GM21447 (cell line): ENCODE data around the gene DOK4.
"Not testable (repeated sequence)": the region's sequence is repeated elsewhere in the genome, so short reads cannot be mapped to it uniquely, and the experiment has no call there.

ENCODE experiments used
- ATAC-seq: cut with Tn5 transposase; IDR thresholded peaks from one replicate; pipeline ENCODE4 v1.9.1; 2021; ENCODE audit not compliant: unreplicated experiment

Gene DOK4

GRCh38 chr16:57452021-57452420, 34.3 kb downstream of the DOK4 start:
- no peak for ATAC-seq

- ATAC-seq: peak; percentile 98
These were observed 38.9 kb downstream of the DOK4 start, which contains the start of the genes CIAPIN1 and COQ9 for GRCh38 chr16:57447186-57447962. Gene CIAPIN1 (minus strand): TSS chr16:57447385. CDS start chr16:57440928, 6,457 bp downstream. Gene COQ9 (plus strand): TSS chr16:57447479. CDS start chr16:57447506, 27 bp downstream.

- ATAC-seq: peak; percentile 36
These were observed 39.6 kb downstream of the DOK4 start for GRCh38 chr16:57446531-57447185.

GRCh38 chr16:57445510-57445909, 40.8 kb downstream of the DOK4 start:
- no peak for ATAC-seq

GRCh38 chr16:57444711-57445110, 41.6 kb downstream of the DOK4 start:
- ATAC-seq: no peak

GRCh38 chr16:57440551-57440950, 45.7 kb downstream of the DOK4 start:
- not testable (repeated sequence) for ATAC-seq

GRCh38 chr16:57439947-57440346, 46.3 kb downstream of the DOK4 start:
- ATAC-seq: not testable (repeated sequence)

- ATAC-seq: no peak
These were observed 50.5 kb downstream of the DOK4 start for GRCh38 chr16:57435838-57436237.

- no peak for ATAC-seq
These were observed 52.3 kb downstream of the DOK4 start for GRCh38 chr16:57434003-57434402.

GRCh38 chr16:57432989-57433388, 53.3 kb downstream of the DOK4 start:
- ATAC-seq: no peak

GRCh38 chr16:57432505-57432904, 53.8 kb downstream of the DOK4 start:
- no peak for ATAC-seq

- ATAC-seq: no peak
These were observed 55.3 kb downstream of the DOK4 start for GRCh38 chr16:57430955-57431354.

- ATAC-seq: no peak
These were observed 58.5 kb downstream of the DOK4 start for GRCh38 chr16:57427824-57428223.

- no peak for ATAC-seq
These were observed 59.0 kb downstream of the DOK4 start for GRCh38 chr16:57427307-57427706.

- no peak for ATAC-seq
These were observed 59.9 kb downstream of the DOK4 start for GRCh38 chr16:57426356-57426755.

GRCh38 chr16:57424583-57424982, 61.7 kb downstream of the DOK4 start:
- ATAC-seq: no peak

- ATAC-seq: no peak
These were observed 63.1 kb downstream of the DOK4 start for GRCh38 chr16:57423152-57423551.

GRCh38 chr16:57422026-57422944, 64.0 kb downstream of the DOK4 start:
- ATAC-seq: no peak
